ENCODE results near the gene CMTM5.

The CMTM5 gene

DNA sequence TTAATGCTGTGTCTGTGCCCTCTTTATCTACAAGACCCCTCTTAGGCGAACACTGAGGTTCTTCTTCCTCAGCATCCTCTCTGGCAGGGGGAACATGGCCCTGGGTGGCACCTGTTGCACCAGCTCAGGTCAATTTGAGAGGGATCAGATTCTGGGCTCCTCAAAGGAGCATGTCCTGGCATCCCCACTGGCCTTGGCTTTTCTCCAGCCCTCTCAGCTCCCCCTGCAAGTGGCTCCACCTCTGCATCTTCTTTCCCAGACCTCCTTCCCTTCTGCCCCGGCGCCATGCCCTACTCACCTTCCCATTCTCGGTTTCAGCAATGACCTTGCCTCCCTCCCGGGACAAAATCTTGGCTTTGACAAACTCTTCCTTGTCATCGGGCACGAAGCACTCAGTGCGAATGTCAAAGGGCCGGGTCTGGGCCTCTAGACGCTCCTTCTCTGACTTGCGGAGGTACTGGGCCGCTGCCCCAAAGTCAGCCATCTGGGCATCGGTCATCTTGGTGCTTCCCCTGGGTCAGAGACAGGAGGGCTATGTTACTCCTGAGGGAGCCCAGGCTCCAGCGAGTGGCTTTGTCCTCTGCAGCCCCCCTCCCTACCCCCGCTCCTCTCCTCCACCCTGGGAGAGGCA is 30.0 kb downstream of the CMTM5 start:
- no peak for DNase-seq (ENCODE audit: low spot score)
- in situ Hi-C loops (cut with MboI; ENCODE audit: low pct_unique_long_range_greater_than_20kb, low sequenced_read_pairs, unreplicated experiment) = no loop called here
- TF ChIP-seq, protein P1, sequence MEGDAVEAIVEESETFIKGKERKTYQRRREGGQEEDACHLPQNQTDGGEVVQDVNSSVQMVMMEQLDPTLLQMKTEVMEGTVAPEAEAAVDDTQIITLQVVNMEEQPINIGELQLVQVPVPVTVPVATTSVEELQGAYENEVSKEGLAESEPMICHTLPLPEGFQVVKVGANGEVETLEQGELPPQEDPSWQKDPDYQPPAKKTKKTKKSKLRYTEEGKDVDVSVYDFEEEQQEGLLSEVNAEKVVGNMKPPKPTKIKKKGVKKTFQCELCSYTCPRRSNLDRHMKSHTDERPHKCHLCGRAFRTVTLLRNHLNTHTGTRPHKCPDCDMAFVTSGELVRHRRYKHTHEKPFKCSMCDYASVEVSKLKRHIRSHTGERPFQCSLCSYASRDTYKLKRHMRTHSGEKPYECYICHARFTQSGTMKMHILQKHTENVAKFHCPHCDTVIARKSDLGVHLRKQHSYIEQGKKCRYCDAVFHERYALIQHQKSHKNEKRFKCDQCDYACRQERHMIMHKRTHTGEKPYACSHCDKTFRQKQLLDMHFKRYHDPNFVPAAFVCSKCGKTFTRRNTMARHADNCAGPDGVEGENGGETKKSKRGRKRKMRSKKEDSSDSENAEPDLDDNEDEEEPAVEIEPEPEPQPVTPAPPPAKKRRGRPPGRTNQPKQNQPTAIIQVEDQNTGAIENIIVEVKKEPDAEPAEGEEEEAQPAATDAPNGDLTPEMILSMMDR (IDR thresholded peaks at IDR 0.05; ENCODE audit: extremely low read depth, insufficient read depth, missing control alignments) = no peak

DNA sequence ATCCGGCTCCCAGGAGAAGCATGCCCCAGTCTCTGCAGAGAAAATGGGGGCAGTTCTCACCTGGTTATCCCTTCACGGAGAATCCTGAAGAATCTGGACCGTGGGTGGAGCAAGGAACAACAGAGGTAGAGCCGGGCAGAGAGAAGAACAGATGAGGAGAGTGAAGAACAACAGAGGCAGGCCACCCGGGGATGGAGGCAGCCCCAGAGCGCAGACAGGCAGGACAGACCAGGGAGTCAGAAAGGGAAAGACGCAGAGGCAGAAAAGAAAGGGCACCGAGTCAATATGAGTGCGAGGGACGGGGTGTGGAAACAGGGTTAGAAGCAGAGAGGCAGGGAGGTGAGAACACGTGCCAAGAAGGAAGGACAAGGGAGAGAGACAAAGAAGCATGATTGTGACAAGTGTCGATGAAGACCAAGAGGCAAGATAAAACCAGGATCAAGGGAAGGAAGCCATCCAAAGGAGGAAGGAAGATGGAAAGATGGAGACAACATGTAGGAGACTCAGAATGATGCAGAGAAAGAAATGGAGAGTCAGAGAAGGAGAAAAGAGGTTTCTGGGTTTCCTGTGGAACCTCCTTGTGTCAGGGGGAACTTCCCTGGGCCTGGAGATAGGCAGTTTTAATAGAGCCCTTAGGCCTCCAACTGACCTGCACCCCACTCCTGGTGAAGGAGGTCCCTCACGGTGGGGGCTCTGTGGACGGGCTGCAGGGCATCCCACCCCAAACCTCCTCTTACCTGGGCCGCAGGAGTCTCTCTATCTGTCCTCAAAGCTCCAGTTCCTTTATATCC is 30.9 kb downstream of the CMTM5 start, which contains the start of gene MYH6:
Gene MYH6, minus strand, starts transcription at position 758 of the 791 bp plus-strand sequence. CDS start 1,050 bp downstream, outside the sequence.
- no peak for DNase-seq (ENCODE audit: low spot score)
- TF ChIP-seq, protein P1 (IDR thresholded peaks at IDR 0.05; ENCODE audit: extremely low read depth, insufficient read depth, missing control alignments) = no peak
- in situ Hi-C loops (cut with MboI; ENCODE audit: low pct_unique_long_range_greater_than_20kb, low sequenced_read_pairs, unreplicated experiment) = no loop called here

DNA sequence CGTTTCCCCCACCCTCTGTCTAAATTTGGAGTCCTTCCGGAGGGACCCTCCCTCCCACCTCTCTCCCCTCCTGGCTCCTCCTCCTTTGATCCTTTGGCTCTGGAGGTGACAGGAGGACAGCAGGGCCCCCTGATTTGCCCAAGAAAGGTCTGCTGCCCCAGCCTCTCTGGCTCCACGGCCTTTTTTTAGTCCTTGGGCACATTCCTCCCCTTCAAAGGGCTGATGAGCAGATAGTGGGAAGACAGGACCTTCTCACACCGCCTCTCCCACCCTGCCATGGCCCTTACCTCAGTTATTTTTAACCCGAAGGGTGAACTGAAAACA is 31.4 kb downstream of the CMTM5 start:
- in situ Hi-C loops (cut with MboI; ENCODE audit: low pct_unique_long_range_greater_than_20kb, low sequenced_read_pairs, unreplicated experiment) = no loop called here
- TF ChIP-seq, protein P1 (IDR thresholded peaks at IDR 0.05; ENCODE audit: extremely low read depth, insufficient read depth, missing control alignments) = no peak
- no peak for DNase-seq (ENCODE audit: low spot score)

GRCh38 chr14:23409475-23409874 is 32.6 kb downstream of the CMTM5 start:
- TF ChIP-seq, protein P1 (IDR thresholded peaks at IDR 0.05; ENCODE audit: extremely low read depth, insufficient read depth, missing control alignments) = no peak
- DNase-seq (ENCODE audit: low spot score) = peak; percentile 58
- in situ Hi-C loops (cut with MboI; ENCODE audit: low pct_unique_long_range_greater_than_20kb, low sequenced_read_pairs, unreplicated experiment) = no loop called here

DNA sequence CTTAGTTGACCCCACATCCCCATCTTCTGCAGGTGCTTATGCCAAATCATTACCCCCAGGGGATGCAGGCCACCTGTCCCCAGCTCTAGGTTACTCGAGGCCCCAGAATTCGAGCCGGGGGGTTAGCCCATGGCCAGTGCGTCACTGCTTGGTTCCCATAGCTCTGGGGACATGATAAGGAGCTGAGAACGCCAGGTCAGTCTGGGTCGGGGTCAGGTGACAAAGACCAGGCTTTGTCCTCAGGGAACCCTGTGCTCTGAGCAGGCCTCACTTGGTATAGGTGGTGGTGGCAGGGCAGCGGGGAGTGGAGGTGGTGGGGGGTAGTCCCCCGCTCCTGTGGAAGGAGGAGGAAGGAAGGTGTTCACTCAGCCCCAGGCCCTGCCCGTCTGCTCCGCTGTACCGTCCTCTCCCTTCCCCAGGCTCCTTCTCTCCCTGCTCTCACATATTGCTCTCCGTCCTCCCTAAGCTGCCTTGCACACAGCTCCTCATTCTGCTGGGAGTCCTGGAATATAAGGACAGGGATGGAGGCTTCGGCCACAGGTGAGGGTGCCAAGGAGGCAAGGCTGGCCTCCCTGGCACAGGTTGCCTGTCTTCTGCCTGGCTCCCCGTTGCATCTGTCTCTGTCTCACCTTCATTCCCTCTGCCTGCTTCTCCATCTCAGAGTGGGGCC is 33.3 kb downstream of the CMTM5 start:
- DNase-seq (ENCODE audit: low spot score) = no peak
- in situ Hi-C loops (cut with MboI; ENCODE audit: low pct_unique_long_range_greater_than_20kb, low sequenced_read_pairs, unreplicated experiment) = no loop called here
- TF ChIP-seq, protein P1 (IDR thresholded peaks at IDR 0.05; ENCODE audit: extremely low read depth, insufficient read depth, missing control alignments) = no peak

- TF ChIP-seq, protein P1 (IDR thresholded peaks at IDR 0.05; ENCODE audit: extremely low read depth, insufficient read depth, missing control alignments) = no peak
- no peak for DNase-seq (ENCODE audit: low spot score)
- in situ Hi-C loops (cut with MboI; ENCODE audit: low pct_unique_long_range_greater_than_20kb, low sequenced_read_pairs, unreplicated experiment) = no loop called here
These were observed 35.0 kb downstream of the CMTM5 start for GRCh38 chr14:23411563-23412525.
